Mucosa of descending colon (tissue), 3 donors: ENCODE measurements around the gene EIF4G1. TPM values are rescaled to one million over a fixed set of nuclear protein-coding genes. Genes with fewer than 3 reads are reported as not detected.

Source experiments
- ATAC-seq: fragments of 200-7000 bp; cut with Tn5 transposase; one replicate; pipeline ENCODE4 v1.9.1; 2020; ENCODE audit warnings: mild to moderate bottlenecking, moderate library complexity
- DNase-seq, 3 donors: peaks; one replicate each; pipeline ENCODE4 v3.0.0-alpha.2; 2020
- H3K36me3 ChIP-seq: fragments of 200-600 bp; one replicate; pipeline ENCODE4 v1.8.0; 2021; ENCODE audit warnings: low read depth, mild to moderate bottlenecking
- H3K4me1 ChIP-seq: fragments of 200-600 bp; one replicate; pipeline ENCODE4 v1.8.0; 2021; ENCODE audit warnings: low read depth, mild to moderate bottlenecking
- H3K4me3 ChIP-seq: fragments of 200-600 bp; one replicate; pipeline ENCODE4 v1.8.0; 2021; ENCODE audit warnings: mild to moderate bottlenecking
- H3K9me3 ChIP-seq: fragments of 200-600 bp; one replicate; pipeline ENCODE4 v1.8.0; 2021; ENCODE audit warnings: mild to moderate bottlenecking
- intact Hi-C, 2 donors: fragments of 100-400 bp; cut with DNase I in 1 of 2; cut with micrococcal nuclease in 1 of 2; formaldehyde crosslinking; loops; one replicate each; pipeline versions ENCODE4 v1.11.0 to v1.11.1; 2022; cut with DNase I, micrococcal nuclease
- total RNA-seq, 3 donors: library from RNA; stranded (reverse); fragmentation: NEBNext Ultra II Directional in 2 of 3; extraction: Animal tissue kit (Norgen Biotek cat#: 25700) in 2 of 3; gene quantifications; one replicate each; pipeline versions ENCODE4 v1.2.1 to v1.2.4, GENCODE V29; 2021 to 2023
- TF ChIP-seq, protein P1 (sequence below): fragments of 200-600 bp; IDR thresholded peaks from one replicate; pipeline ENCODE4 v1.8.0; 2022; ENCODE audit warnings: antibody characterized with exemption, mild to moderate bottlenecking
- donor health status: DM: no; HTN: no; CAD: no; lungs with moderate emphysema.
- donor health status: DM: no; HTN: no; CAD: no.
- donor health status: DM: no; HTN: yes; CAD: no.

Gene EIF4G1
- total RNA-seq, 3 donors from 2014 or later: 256 to 305 (median 267) TPM

GRCh38 chr3:184316792-184317191 is 2.4 kb downstream of the EIF4G1 start:
- Histone ChIP-seq H3K9me3 (no peaks in the 10 kb centered on the region), H3K4me3 (no peak overlapping the region), H3K36me3 (peaks cover 13% of the 10 kb centered on the region), H3K4me1 (peaks cover 46% of the 10 kb centered on the region)
- intact Hi-C loops: no loop called here
- TF ChIP-seq, protein P1, sequence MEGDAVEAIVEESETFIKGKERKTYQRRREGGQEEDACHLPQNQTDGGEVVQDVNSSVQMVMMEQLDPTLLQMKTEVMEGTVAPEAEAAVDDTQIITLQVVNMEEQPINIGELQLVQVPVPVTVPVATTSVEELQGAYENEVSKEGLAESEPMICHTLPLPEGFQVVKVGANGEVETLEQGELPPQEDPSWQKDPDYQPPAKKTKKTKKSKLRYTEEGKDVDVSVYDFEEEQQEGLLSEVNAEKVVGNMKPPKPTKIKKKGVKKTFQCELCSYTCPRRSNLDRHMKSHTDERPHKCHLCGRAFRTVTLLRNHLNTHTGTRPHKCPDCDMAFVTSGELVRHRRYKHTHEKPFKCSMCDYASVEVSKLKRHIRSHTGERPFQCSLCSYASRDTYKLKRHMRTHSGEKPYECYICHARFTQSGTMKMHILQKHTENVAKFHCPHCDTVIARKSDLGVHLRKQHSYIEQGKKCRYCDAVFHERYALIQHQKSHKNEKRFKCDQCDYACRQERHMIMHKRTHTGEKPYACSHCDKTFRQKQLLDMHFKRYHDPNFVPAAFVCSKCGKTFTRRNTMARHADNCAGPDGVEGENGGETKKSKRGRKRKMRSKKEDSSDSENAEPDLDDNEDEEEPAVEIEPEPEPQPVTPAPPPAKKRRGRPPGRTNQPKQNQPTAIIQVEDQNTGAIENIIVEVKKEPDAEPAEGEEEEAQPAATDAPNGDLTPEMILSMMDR: no peak
- DNase-seq: no peak
- ATAC-seq: no peak

- H3K9me3 ChIP-seq: no peaks in the 10 kb centered on the region
Observed at GRCh38 chr3:184317201-184317600, 2.8 kb downstream of the EIF4G1 start.

DNA sequence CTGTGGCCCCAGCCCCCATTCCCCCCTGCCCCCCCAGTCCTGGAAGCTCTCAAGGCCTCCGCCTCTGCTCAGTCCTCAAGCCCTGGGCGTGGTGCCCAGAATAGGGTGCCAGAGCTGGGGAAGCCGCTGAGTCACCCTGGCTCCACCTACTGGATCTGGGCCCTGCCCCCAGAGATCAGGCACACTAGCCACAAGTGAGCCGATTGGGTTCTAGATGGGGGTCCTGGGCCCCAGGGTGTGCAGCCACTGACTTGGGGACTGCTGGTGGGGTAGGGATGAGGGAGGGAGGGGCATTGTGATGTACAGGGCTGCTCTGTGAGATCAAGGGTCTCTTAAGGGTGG is 5.7 kb downstream of the EIF4G1 start:
- Histone ChIP-seq H3K9me3 (no peaks in the 10 kb centered on the region), H3K4me3 (no peak overlapping the region), H3K4me1 (peaks cover 46% of the 10 kb centered on the region), H3K36me3 (peaks cover 41% of the 10 kb centered on the region)
- TF ChIP-seq, protein P1: no peak
- intact Hi-C loops: no loop called here
- peak; percentile 89 for ATAC-seq
- DNase-seq: peak; percentile 93 to 95 (median 95)

More at GRCh38 chr3:184317201-184317600, 2.8 kb downstream of the EIF4G1 start:
- no peak for DNase-seq
- H3K4me1 ChIP-seq: peaks cover 46% of the 10 kb centered on the region
- no peak for ATAC-seq
- H3K36me3 ChIP-seq: peaks cover 13% of the 10 kb centered on the region
- intact Hi-C loops: no loop called here
- TF ChIP-seq, protein P1: no peak
- no peak overlapping the region for H3K4me3 ChIP-seq

DNA sequence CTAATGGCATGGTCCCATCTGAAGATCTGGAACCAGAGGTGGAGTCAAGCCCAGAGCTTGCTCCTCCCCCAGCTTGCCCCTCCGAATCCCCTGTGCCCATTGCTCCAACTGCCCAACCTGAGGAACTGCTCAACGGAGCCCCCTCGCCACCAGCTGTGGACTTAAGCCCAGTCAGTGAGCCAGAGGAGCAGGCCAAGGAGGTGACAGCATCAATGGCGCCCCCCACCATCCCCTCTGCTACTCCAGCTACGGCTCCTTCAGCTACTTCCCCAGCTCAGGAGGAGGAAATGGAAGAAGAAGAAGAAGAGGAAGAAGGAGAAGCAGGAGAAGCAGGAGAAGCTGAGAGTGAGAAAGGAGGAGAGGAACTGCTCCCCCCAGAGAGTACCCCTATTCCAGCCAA is 7.3 kb downstream of the EIF4G1 start:
- Histone ChIP-seq H3K4me1 (peaks cover 32% of the 10 kb centered on the region), H3K4me3 (no peak overlapping the region), H3K36me3 (peaks cover 45% of the 10 kb centered on the region), H3K9me3 (no peaks in the 10 kb centered on the region)
- no peak for ATAC-seq
- no peak for DNase-seq
- intact Hi-C loops: no loop called here
- TF ChIP-seq, protein P1: no peak

DNA sequence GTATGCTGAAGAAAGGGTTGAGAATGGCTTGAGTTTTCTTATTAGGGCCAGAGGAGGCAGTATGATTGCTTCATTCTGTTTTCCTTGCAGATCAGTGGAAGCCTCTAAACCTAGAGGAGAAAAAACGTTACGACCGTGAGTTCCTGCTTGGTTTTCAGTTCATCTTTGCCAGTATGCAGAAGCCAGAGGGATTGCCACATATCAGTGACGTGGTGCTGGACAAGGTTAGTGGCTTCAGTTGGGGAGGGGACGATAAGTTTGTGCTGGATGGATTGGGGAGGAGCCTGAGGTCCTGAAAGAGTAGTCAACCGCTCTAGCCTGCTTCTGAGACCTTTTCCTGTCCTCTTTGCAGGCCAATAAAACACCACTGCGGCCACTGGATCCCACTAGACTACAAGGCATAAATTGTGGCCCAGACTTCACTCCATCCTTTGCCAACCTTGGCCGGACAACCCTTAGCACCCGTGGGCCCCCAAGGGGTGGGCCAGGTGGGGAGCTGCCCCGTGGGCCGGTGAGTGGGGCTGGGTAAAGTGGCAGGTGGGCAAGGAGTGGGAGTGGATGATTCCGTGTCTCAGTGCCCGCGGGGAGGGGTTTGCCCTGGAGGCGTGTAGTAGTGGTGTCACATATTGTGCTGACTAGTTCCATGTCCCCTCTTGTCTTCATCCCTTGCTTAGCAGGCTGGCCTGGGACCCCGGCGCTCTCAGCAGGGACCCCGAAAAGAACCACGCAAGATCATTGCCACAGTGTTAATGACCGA is 8.5 kb downstream of the EIF4G1 start:
- ATAC-seq: no peak
- peaks cover 58% of the 10 kb centered on the region for H3K36me3 ChIP-seq
- intact Hi-C loops: no loop called here

More for the DNA sequence above, 8.5 kb downstream of the EIF4G1 start:
- DNase-seq: no peak
- no peak overlapping the region for H3K4me3 ChIP-seq
- H3K9me3 ChIP-seq: no peaks in the 10 kb centered on the region
- TF ChIP-seq, protein P1: no peak
- peaks cover 22% of the 10 kb centered on the region for H3K4me1 ChIP-seq
